OCI-LY1 (cell line): ENCODE data around the gene ZP1.

ENCODE experiments used
- H2AFZ ChIP-seq: fragments of 200-600 bp; sonication (generic), shearing (Covaris generic); 2 replicates; pipeline ENCODE4 v1.6.0; 2014; ENCODE audit warnings: antibody characterized with exemption, mild to moderate bottlenecking, low read length
- H3F3A ChIP-seq: fragments of 200-600 bp; sonication (generic), shearing (Covaris generic); 2 replicates; pipeline ENCODE4 v1.6.0; 2014; ENCODE audit warnings: mild to moderate bottlenecking, antibody characterized with exemption, low read length, moderate library complexity; ENCODE audit not compliant: insufficient read depth
- H3K27ac ChIP-seq: fragments of 200-600 bp; sonication (generic); 2 replicates; pipeline ENCODE4 v1.5.1; 2014; ENCODE audit warnings: low read length, mixed run types, mild to moderate bottlenecking, low read depth; ENCODE audit not compliant: poor library complexity, severe bottlenecking
- H3K27me3 ChIP-seq: fragments of 200-600 bp; sonication (generic); 2 replicates; pipeline ENCODE4 v1.6.0; 2014; ENCODE audit warnings: antibody characterized with exemption, mild to moderate bottlenecking, low read length, moderate library complexity; ENCODE audit not compliant: insufficient read depth
- H3K36me3 ChIP-seq: fragments of 200-600 bp; sonication (generic); 2 replicates; pipeline ENCODE4 v1.6.1; 2014; ENCODE audit warnings: mild to moderate bottlenecking, antibody characterized with exemption, low read length, moderate library complexity, mixed read lengths; ENCODE audit not compliant: insufficient read depth
- H3K4me1 ChIP-seq: fragments of 200-600 bp; sonication (generic); 2 replicates; pipeline ENCODE4 v1.5.1; 2014; ENCODE audit warnings: mild to moderate bottlenecking, low read length, moderate library complexity; ENCODE audit not compliant: insufficient read depth, severe bottlenecking
- H3K4me2 ChIP-seq: fragments of 200-600 bp; sonication (generic), shearing (Covaris generic); 2 replicates; pipeline ENCODE4 v1.6.1; 2014; ENCODE audit warnings: low read length
- H3K4me3 ChIP-seq: fragments of 200-600 bp; sonication (generic); 2 replicates; pipeline ENCODE4 v1.5.1; 2014; ENCODE audit warnings: low read length, low read depth, mild to moderate bottlenecking, mixed read lengths; ENCODE audit not compliant: poor library complexity, severe bottlenecking
- H3K79me2 ChIP-seq: fragments of 200-600 bp; shearing (Covaris generic); 2 replicates; pipeline ENCODE4 v1.6.1; 2016; ENCODE audit warnings: mixed run types, low read length, mixed read lengths; ENCODE audit not compliant: insufficient read depth
- H3K9ac ChIP-seq: fragments of 200-600 bp; sonication (generic), shearing (Covaris generic); 2 replicates; pipeline ENCODE4 v1.6.1; 2014; ENCODE audit warnings: mild to moderate bottlenecking, low read length, mixed read lengths
- H3K9me2 ChIP-seq: fragments of 200-600 bp; sonication (generic), shearing (Covaris generic); 2 replicates; pipeline ENCODE4 v1.6.1; 2014; ENCODE audit warnings: low read depth, mild to moderate bottlenecking, low read length, mixed read lengths
- H3K9me3 ChIP-seq: fragments of 200-600 bp; shearing (Covaris generic); 2 replicates; pipeline ENCODE4 v1.6.1; 2014; ENCODE audit warnings: low read length, mixed read lengths
- H4K20me1 ChIP-seq: fragments of 200-600 bp; sonication (generic), shearing (Covaris generic); 2 replicates; pipeline ENCODE4 v1.6.0; 2016; ENCODE audit warnings: mild to moderate bottlenecking, low read length; ENCODE audit not compliant: insufficient read depth
- CTCF ChIP-seq: fragments of 200-600 bp; sonication (generic), shearing (Covaris generic); IDR thresholded peaks from 2 replicates; pipeline ENCODE4 v1.5.1; 2017; ENCODE audit warnings: mild to moderate bottlenecking, antibody characterized with exemption, low read length, moderate library complexity, mixed read lengths
- EZH2 ChIP-seq: fragments of 200-600 bp; sonication (generic), shearing (Covaris generic); IDR thresholded peaks from 2 replicates; pipeline ENCODE4 v1.8.0; 2017; ENCODE audit warnings: borderline replicate concordance, mixed run types, mild to moderate bottlenecking, antibody characterized with exemption, low read length, moderate library complexity, mixed read lengths

ZP1 gene

GRCh38 chr11:60905047-60905446 lies 37.7 kb downstream of the ZP1 start:
- peaks cover 31% of the 10 kb centered on the region for H3K79me2 ChIP-seq
- no peaks in the 10 kb centered on the region for H3K9me2 ChIP-seq
- peak overlapping the region; percentile 55 for H3K27ac ChIP-seq
- H3K4me2 ChIP-seq: peak overlapping the region; percentile 91
- H3F3A ChIP-seq: no peaks in the 10 kb centered on the region
- TF ChIP-seq CTCF: no peak
- no peak for TF ChIP-seq EZH2
- H3K4me3 ChIP-seq: peak overlapping the region; percentile 89
- H3K36me3 ChIP-seq: peaks cover 49% of the 10 kb centered on the region
- H3K9me3 ChIP-seq: no peaks in the 10 kb centered on the region
- peak overlapping the region; percentile 95 for H3K9ac ChIP-seq
- peaks cover 31% of the 10 kb centered on the region for H3K4me1 ChIP-seq
- no peaks in the 10 kb centered on the region for H4K20me1 ChIP-seq
- no peaks in the 10 kb centered on the region for H3K27me3 ChIP-seq
- H2AFZ ChIP-seq: no peak overlapping the region

DNA sequence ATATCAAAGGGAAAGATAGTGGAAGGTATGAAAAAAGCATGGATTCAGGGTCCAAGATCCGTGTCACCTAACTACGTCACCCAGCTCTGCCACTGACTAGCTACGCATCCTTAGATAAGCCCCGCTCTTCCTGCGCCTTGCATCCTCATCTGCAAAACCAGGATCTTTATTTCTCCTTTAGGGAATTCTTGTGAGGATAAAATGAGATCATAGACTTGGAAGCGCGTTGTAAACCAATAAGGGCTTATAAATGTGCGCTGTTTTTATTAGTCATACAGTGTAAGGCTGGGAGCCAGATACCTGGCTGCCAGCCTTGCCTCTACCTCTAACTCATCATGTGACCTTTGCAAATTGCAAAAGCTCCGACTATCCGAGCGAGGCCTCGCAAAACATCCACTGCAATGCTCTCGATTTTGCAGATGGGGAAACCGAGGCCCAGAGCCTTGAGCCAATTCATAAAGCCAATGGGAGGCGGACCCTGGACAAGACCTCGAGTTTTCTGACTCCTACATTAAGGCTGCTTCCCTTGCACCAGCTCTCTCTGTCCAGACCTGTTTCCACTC lies 38.3 kb downstream of the ZP1 start:
- Histone ChIP-seq H3K36me3 (peaks cover 43% of the 10 kb centered on the region), H3K79me2 (peaks cover 31% of the 10 kb centered on the region), H3K4me3 (peak overlapping the region; percentile 89), H3K4me2 (peak overlapping the region; percentile 91), H4K20me1 (no peaks in the 10 kb centered on the region), H3K9me2 (no peaks in the 10 kb centered on the region), H3F3A (0 out of 2 replicates have a peak, but pooled peaks cover 3% of the 10 kb centered on the region), H3K27ac (peak overlapping the region; percentile 55), H3K9me3 (no peaks in the 10 kb centered on the region), H3K9ac (peak overlapping the region; percentile 95), H2AFZ (no peak overlapping the region), H3K4me1 (peaks cover 37% of the 10 kb centered on the region), H3K27me3 (no peaks in the 10 kb centered on the region)
- TF ChIP-seq EZH2 (no peak), CTCF (no peak)

DNA sequence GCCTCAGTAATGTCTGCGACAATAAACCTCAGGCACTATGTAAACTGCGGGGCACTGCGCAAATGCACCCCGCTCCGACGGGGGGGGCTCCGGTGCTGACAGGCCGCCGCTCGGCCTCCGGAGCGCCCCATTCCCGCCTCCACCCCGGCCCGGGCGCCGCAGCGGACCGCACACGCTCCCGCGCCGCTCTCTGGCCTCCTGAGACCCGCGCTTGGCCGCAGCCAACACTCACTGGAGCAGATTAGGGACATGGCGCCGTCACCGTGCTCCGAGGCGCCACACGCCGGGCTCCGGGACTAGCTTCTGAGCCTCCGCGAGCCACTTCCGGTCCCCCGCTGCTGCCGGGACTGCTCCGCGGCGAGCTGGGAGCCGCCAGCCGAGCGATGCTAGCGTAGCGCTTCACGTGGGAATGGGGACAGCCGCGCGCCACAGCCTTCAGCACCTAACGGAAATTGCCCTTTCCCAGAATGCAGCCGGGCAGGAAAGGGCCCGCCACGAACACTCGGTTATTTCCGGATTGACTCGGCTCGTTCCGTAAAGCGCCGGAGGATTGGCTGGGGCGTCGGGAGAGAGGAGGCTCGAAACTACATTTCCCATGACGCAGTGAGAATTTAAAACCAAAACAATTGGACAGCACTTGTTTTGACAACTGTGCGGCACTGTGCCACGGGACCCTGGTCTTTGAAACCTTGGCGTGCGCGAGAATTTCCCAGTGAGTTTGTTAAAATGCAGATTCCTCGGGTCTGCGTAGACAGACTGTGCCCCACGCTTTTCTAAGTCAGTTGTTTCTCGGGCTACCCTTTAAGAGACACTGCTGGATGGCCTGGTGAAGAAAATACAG lies 39.0 kb downstream of the ZP1 start, which contains the start of gene PRPF19:
Gene PRPF19 (minus strand): TSS at position 454 of the 841 bp plus-strand sequence. CDS start 203 bp downstream, at position 251.
- TF ChIP-seq EZH2 (no peak), CTCF (peak; percentile 8; the same call in 1 of the 2 replicates)
- Histone ChIP-seq H3K27ac (peak within 1 kb of the TSS; percentile 62), H3K9ac (peak within 1 kb of the TSS; percentile 95), H3K9me2 (no peaks in the 10 kb centered on the region), H3K79me2 (peaks cover 31% of the 10 kb centered on the region), H3K36me3 (peaks cover 36% of the 10 kb centered on the region), H2AFZ (peak within 1 kb of the TSS; percentile 44; the same call in 1 of the 2 replicates), H3K4me1 (peaks cover 40% of the 10 kb centered on the region), H3K4me3 (peak within 1 kb of the TSS; percentile 89), H3F3A (0 out of 2 replicates have a peak, but pooled peaks cover 3% of the 10 kb centered on the region), H4K20me1 (no peaks in the 10 kb centered on the region), H3K4me2 (peak within 1 kb of the TSS; percentile 96), H3K9me3 (no peaks in the 10 kb centered on the region), H3K27me3 (no peaks in the 10 kb centered on the region)
